ENCODE measurements around the gene TSR3. TPM values are rescaled to one million over a fixed set of nuclear protein-coding genes. Genes with fewer than 3 reads are reported as not detected.

Gene TSR3
- total and polyA plus RNA-seq, 4 donors, result 20.3 to 29.9 (median 28.9) TPM

GRCh38 chr16:1348926-1349325, 2.8 kb downstream of the TSR3 start:
- Histone ChIP-seq H3K9me3 (ENCODE audit: control insufficient read depth in 4 of 4, low read length in 3 of 4) (no peaks in the 10 kb centered on the region), H3K9ac (ENCODE audit: low read depth in 1 of 2, low read length in 2 of 2) (no peak overlapping the region), H3K36me3 (ENCODE audit: control insufficient read depth in 4 of 4, insufficient read depth in 3 of 4, low read depth in 1 of 4, low read length in 3 of 4) (peaks cover 3 to 14% (median 6%) of the 10 kb centered on the region in 4 donors), H3K4me3 (ENCODE audit: low read depth in 1 of 3, low read length in 3 of 3) (no peak overlapping the region), H3K27ac (ENCODE audit: low read depth in 1 of 2, low read length in 2 of 2) (no peak overlapping the region), H3K4me1 (ENCODE audit: control insufficient read depth in 4 of 4, insufficient read depth in 4 of 4, low read length in 3 of 4) (peaks cover 8 to 43% (median 33%) of the 10 kb centered on the region in 4 donors), H3K27me3 (ENCODE audit: control insufficient read depth in 4 of 4, insufficient read depth in 4 of 4, low read length in 3 of 4) (no peaks in the 10 kb centered on the region)
- no peak for DNase-seq (ENCODE audit: low spot score)
- 84% methylated on average over 14 of the region's 14 CpGs for WGBS
- TF ChIP-seq RAD21 (IDR thresholded peaks at IDR 0.05), result no peak

GRCh38 chr16:1348441-1348840, 3.2 kb downstream of the TSR3 start:
- no peak for DNase-seq (ENCODE audit: low spot score)
- H3K27me3 ChIP-seq (ENCODE audit: control insufficient read depth in 4 of 4, insufficient read depth in 4 of 4, low read length in 3 of 4), result no peaks in the 10 kb centered on the region
- H3K27ac ChIP-seq (ENCODE audit: low read depth in 1 of 2, low read length in 2 of 2), result no peak overlapping the region
- 97% methylated on average over 15 of the region's 15 CpGs for WGBS
- H3K4me1 ChIP-seq (ENCODE audit: control insufficient read depth in 4 of 4, insufficient read depth in 4 of 4, low read length in 3 of 4), result peaks cover 8 to 43% (median 33%) of the 10 kb centered on the region in 4 donors
- H3K9ac ChIP-seq (ENCODE audit: low read depth in 1 of 2, low read length in 2 of 2), result no peak overlapping the region
- TF ChIP-seq FOXA2 (IDR thresholded peaks at IDR 0.05) (no peak), HNF4G (IDR thresholded peaks at IDR 0.05) (no peak), REST (IDR thresholded peaks at IDR 0.05) (no peak), NR2F2 (IDR thresholded peaks at IDR 0.05) (no peak), CTCF (IDR thresholded peaks at IDR 0.05; ENCODE audit: low read depth, low read length, missing input control) (no peak), SP1 (IDR thresholded peaks at IDR 0.05) (no peak), YY1 (IDR thresholded peaks at IDR 0.05) (no peak), FOXA1 (IDR thresholded peaks at IDR 0.05) (no peak), GABPA (IDR thresholded peaks at IDR 0.05 in 1 of 2, conservative IDR thresholded peaks at IDR 0.05 in 1 of 2) (no peak), TAF1 (conservative IDR thresholded peaks at IDR 0.05) (no peak), ZBTB33 (IDR thresholded peaks at IDR 0.05) (no peak), JUND (IDR thresholded peaks at IDR 0.05) (no peak), EGR1 (IDR thresholded peaks at IDR 0.05; ENCODE audit: low read depth in 2 of 2) (no peak), RXRA (IDR thresholded peaks at IDR 0.05) (no peak), ATF3 (IDR thresholded peaks at IDR 0.05) (no peak), RAD21 (IDR thresholded peaks at IDR 0.05) (no peak)
- no peak overlapping the region for H3K4me3 ChIP-seq (ENCODE audit: low read depth in 1 of 3, low read length in 3 of 3)
- peaks cover 3 to 14% (median 6%) of the 10 kb centered on the region in 4 donors for H3K36me3 ChIP-seq (ENCODE audit: control insufficient read depth in 4 of 4, insufficient read depth in 3 of 4, low read depth in 1 of 4, low read length in 3 of 4)
- H3K9me3 ChIP-seq (ENCODE audit: control insufficient read depth in 4 of 4, low read length in 3 of 4), result no peaks in the 10 kb centered on the region

All from liver (tissue), 9 donors.